Measurements from ENCODE around the gene TCAF2.
"Not testable (repeated sequence)": the region's sequence is repeated elsewhere in the genome, so short reads cannot be mapped to it uniquely, and the experiment has no call there.

Gene TCAF2

GRCh38 chr7:143620646-143621045, at the start of gene TCAF2:
TCAF2 (plus strand) TSS chr7:143620974.
- DNase-seq, result not testable (repeated sequence)

- DNase-seq, result not testable (repeated sequence)
Measured at GRCh38 chr7:143571501-143571900, 49.3 kb upstream of the TCAF2 start, which contains the start of gene CTAGE15. CTAGE15 (plus strand) TSS chr7:143571801; CDS start chr7:143571818, 17 bp downstream.

GRCh38 chr7:143588183-143588582, 32.6 kb upstream of the TCAF2 start:
- not testable (repeated sequence) for DNase-seq

GRCh38 chr7:143589897-143590296, 30.9 kb upstream of the TCAF2 start:
- DNase-seq, result not testable (repeated sequence)

- DNase-seq, result not testable (repeated sequence)
Measured at GRCh38 chr7:143598086-143598485, 22.7 kb upstream of the TCAF2 start.

- not testable (repeated sequence) for DNase-seq
Measured at GRCh38 chr7:143603549-143603948, 17.2 kb upstream of the TCAF2 start.

GRCh38 chr7:143606088-143606487, 14.7 kb upstream of the TCAF2 start:
- not testable (repeated sequence) for DNase-seq

GRCh38 chr7:143615545-143615944, 5.2 kb upstream of the TCAF2 start:
- DNase-seq, result not testable (repeated sequence)

GRCh38 chr7:143617204-143617603, 3.6 kb upstream of the TCAF2 start:
- DNase-seq, result not testable (repeated sequence)

GRCh38 chr7:143620058-143620457, 716 bp upstream of the TCAF2 start:
- not testable (repeated sequence) for DNase-seq

GRCh38 chr7:143621175-143621574, 401 bp downstream of the TCAF2 start:
- DNase-seq, result not testable (repeated sequence)

- DNase-seq, result not testable (repeated sequence)
Measured at GRCh38 chr7:143622130-143622529, 1.4 kb downstream of the TCAF2 start.

GRCh38 chr7:143630653-143631052, 9.9 kb downstream of the TCAF2 start:
- not testable (repeated sequence) for DNase-seq

GRCh38 chr7:143632506-143632905, 11.7 kb downstream of the TCAF2 start:
- not testable (repeated sequence) for DNase-seq

- DNase-seq, result not testable (repeated sequence)
Measured at GRCh38 chr7:143633013-143633618, 12.3 kb downstream of the TCAF2 start.

GRCh38 chr7:143635364-143636240, 14.8 kb downstream of the TCAF2 start:
- DNase-seq, result not testable (repeated sequence)

- DNase-seq, result not testable (repeated sequence)
Measured at GRCh38 chr7:143639372-143639771, 18.6 kb downstream of the TCAF2 start.

- DNase-seq, result not testable (repeated sequence)
Measured at GRCh38 chr7:143640528-143641189, 19.9 kb downstream of the TCAF2 start.

GRCh38 chr7:143646598-143646997, 25.8 kb downstream of the TCAF2 start:
- DNase-seq, result not testable (repeated sequence)

GRCh38 chr7:143649902-143650301, 29.1 kb downstream of the TCAF2 start:
- not testable (repeated sequence) for DNase-seq

- not testable (repeated sequence) for DNase-seq
Measured at GRCh38 chr7:143650447-143650846, 29.7 kb downstream of the TCAF2 start.
